GM18951 (cell line): ENCODE measurements around the gene TUBB.

ENCODE experiments used
- POLR2A ChIP-seq: IDR thresholded peaks from 4 replicates; pipeline ENCODE4 v1.6.1; 2011; ENCODE audit warnings: mild to moderate bottlenecking; ENCODE audit not compliant: insufficient read length, insufficient read depth; ENCODE audit errors: extremely low read depth
- in situ Hi-C: fragments of 300-500 bp; cut with MboI; formaldehyde crosslinking; loops from one replicate; pipeline ENCODE4 v1.12.0; 2022; ENCODE audit warnings: low sequenced_read_pairs, mixed read lengths, inconsistent platforms; ENCODE audit not compliant: unreplicated experiment

Gene TUBB

DNA sequence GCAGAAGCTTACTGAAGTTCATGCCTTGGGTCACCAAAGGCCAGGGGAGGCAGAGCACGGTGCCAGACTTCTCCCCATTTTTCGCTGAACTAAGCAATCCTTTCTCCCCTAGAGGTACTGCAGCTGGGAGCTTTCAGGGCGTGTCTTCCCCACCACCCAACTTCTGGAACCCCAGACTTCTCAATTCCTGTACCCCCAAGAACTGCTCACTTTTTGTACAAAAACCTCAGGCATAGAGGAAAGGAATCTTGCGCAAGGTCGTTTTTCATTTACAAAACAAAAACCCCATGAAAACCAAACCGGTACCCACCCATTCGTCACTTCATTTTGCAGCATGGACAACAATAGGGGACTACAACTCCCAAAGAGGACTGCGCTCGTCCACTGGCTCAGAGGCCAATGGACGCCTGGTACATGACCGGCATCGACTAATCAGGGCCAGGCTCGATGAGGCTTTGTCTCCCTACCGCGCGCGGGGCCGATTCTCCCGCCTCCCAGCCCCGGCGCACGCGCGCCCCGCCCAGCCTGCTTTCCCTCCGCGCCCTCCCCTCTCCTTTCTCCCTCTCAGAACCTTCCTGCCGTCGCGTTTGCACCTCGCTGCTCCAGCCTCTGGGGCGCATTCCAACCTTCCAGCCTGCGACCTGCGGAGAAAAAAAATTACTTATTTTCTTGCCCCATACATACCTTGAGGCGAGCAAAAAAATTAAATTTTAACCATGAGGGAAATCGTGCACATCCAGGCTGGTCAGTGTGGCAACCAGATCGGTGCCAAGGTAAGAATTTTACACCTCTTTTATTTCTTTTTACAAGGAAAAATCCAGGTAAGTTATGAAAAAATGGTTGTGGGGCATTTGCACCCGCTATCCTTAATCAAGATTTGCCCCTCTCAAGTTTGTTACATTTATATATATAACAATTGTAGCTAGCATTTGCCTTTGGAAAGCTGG, at the start of gene TUBB:
TSS of gene TUBB (plus strand) at position 562 of the 947 bp plus-strand sequence. CDS start at position 717, 155 bp downstream.
- peak; percentile 94 for TF ChIP-seq POLR2A
- in situ Hi-C loops = no loop called here

DNA sequence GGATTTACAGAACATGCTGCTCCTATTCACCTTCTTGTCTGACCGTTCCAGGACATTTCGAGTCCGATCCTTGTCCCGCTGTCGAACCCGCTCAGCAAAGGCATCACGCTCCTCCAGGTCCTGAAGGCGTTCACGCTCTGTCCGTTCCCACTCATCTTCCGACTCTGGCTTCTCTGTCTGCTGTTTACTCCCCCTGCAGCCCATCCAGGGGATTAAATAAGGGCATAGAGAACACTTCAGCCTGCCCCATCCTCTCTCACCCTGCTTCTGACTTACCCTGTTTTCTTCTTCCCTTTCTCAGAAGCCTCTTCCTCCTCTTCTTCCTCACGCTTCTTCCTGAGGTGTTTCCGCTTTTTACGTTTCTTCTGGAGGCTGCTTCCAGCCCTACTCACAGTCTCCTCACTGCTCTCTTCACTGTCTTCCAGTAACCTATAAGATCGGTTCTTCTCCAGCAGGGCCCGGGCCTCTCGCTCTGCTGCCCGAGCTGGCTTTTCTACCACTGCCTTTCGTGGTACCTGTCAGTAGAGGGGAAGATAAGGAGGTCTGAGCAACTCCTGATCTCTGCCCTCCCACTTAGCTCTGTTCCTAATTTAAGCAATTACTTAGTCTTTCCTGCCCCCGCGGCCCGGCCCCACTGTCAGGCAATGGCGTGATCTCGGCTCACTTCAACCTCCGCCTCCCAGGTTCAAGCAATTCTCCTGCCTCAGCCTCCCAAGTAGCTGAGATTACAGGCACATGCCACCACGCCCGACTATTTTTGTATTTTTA, 49.2 kb upstream of the TUBB start:
- in situ Hi-C loops = loop anchor here (5.0 kb wide), 1 partner anchor 56 kb away; no protein-coding TSS in a partner anchor
- no peak for TF ChIP-seq POLR2A

DNA sequence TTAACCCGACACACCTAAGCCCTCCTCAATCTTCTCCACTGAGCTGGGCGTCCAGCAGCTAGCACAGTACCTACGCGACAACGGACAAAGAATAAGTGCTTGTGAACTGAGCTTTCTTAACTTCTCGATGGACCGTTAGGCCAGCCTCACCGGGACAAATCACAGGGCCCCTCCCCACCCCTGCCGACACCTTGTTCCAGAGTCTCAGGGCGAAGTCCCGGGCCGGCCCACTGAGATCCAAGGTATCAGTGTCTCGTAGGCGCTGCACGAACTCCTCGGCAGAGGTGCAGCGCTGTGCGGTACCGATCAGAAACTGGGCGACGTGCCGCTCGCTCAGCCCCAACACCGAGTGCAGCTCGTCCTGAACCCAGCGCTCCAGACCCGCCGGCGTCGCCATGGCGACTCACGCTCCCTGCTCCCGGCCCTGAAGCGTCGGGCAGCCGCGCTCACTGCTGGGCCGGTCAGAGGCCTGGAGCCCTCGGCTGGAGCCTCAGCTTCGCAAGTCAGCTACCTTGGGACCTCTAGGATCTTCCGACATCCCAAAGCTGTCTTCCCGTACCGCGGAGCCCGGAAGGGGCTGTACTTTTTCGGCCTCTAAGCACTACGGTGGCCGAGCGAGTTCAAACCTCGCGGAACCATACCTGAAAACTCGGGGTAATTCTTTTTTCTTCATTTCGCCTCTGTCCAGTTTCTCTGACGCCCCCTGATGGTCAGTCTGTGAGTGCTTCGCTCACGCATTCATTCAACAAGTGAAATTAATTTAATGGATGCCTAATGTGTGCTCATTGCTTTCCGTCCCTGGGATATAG, 47.5 kb upstream of the TUBB start, which contains the start of gene DHX16:
TSS of gene DHX16 (minus strand) at position 562 of the 809 bp plus-strand sequence. CDS start at position 397, 165 bp downstream.
- in situ Hi-C loops = loop anchor here (5.0 kb wide), 1 partner anchor 55 kb away; no protein-coding TSS in a partner anchor
- TF ChIP-seq POLR2A = peak; percentile 83

DNA sequence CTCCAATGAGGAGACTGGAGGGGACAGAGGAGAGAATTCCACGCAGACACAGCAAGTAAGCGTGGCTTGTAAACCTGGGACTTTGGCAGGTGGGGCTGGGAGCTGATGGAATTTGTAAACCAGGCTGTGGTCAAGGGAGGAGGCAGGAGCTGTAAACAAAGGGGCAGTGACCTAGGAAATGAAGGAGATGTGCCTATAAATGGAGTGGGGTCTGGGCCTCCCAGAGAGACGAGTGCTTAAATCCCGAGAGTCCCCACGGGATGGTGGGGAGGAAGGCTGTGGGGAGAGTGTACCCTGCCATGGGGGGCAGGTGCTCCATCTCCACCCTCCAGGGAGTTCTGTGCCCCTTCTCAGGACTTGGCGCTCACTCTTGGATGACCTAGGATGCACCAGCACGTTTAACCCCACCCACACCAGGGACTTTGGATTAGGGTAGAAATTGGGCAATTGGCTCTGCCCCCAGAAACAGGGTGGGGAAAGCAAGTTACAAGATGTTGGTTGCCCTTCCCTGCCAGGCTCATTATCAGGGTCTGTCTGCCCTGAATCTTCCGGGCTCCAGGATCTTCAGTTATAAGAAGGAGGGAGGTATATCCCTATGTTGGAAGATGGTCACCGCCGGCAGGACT, 43.4 kb upstream of the TUBB start:
- no peak for TF ChIP-seq POLR2A
- in situ Hi-C loops = no loop called here

DNA sequence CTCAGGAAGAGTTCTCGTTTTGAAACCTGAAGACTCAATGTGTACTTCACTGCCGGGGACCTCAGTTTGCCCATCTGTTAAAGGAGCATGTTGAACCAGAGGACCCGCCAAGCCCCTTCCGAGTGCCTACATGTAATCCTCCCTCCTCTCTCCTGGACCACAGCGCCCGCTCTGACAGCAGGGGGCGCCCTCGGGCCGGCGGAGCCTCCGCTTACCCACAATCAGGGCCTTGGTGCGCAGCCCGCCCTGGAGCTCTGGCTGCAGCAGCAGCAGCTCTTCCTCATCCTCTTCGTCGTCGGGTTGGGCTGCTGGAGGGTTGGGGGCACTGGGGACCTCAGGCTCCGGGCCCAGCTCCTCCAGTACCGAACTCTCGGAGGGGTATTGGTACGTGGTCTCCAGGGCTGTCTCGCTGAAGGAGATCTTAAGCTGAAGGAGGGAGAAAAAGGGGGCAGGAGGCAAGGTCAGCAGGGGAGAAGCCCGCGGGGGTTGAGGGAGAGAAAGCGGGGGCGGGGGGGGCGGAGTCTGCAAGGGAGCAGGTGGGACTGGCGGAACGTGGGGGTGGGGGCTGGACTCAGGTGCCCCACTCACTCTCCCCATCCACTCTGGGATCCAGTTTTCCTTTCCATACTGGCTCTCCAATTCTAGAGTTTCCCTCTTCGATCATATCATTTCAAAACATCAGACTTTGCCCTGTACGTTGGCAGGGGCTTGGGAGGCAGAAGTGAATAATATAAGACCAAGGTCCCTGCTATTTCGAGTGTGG, 41.0 kb upstream of the TUBB start:
- in situ Hi-C loops = no loop called here
- no peak for TF ChIP-seq POLR2A

DNA sequence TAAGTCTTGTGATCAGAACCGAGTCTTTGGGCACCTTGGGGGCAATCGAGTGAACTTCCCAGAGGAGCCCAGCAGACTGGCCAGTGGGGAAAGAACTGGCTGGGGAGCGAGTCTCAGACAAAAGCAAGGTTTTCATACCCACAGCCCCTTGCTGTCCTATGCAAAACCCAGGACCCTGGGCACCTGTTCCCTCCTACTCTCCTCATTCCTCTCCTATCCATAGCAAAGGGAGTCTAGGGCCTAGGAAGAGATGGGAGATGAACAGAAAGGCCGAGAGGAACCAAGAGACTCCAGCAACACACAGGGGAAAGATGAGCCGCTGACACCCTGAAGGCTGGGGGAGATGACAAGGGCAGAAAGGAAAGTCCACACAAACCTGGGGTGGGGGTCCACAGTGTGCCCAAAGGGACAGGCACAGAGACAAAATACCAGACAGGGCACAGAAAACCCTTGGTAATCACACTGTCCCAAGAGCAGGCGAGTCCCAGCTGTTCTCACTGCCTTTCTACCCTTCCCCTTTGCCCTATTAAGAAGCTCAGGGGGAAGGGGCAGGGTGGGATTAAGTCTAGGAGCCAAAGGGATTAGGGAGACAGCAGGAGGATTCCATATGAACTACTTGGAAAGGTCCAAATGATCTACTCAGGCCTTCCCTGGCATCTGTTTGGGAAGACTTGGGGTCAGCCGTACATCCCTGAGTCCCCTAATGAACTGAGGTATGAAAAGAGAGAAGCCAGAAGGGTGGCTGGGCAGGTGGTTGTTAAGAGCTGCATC, 40.2 kb upstream of the TUBB start:
- in situ Hi-C loops = no loop called here
- TF ChIP-seq POLR2A = no peak

DNA sequence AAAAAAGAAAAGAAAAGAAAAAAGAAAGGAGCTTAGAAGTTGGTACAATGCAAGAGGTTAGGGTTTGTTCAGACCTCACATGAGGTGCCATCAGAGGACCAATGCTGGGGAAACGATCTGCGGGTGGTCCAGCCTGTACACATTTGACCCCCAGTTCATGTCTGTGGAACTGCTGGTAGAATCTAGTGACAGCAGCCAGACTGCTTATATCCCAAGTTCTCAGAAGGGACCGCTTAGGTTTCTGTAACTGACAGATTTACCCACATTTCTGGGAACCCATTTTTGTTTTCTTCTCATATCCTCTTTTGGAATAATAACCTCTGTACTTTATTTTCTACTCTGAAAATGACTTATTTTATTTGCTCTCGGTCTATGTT, 38.4 kb upstream of the TUBB start:
- in situ Hi-C loops = no loop called here

DNA sequence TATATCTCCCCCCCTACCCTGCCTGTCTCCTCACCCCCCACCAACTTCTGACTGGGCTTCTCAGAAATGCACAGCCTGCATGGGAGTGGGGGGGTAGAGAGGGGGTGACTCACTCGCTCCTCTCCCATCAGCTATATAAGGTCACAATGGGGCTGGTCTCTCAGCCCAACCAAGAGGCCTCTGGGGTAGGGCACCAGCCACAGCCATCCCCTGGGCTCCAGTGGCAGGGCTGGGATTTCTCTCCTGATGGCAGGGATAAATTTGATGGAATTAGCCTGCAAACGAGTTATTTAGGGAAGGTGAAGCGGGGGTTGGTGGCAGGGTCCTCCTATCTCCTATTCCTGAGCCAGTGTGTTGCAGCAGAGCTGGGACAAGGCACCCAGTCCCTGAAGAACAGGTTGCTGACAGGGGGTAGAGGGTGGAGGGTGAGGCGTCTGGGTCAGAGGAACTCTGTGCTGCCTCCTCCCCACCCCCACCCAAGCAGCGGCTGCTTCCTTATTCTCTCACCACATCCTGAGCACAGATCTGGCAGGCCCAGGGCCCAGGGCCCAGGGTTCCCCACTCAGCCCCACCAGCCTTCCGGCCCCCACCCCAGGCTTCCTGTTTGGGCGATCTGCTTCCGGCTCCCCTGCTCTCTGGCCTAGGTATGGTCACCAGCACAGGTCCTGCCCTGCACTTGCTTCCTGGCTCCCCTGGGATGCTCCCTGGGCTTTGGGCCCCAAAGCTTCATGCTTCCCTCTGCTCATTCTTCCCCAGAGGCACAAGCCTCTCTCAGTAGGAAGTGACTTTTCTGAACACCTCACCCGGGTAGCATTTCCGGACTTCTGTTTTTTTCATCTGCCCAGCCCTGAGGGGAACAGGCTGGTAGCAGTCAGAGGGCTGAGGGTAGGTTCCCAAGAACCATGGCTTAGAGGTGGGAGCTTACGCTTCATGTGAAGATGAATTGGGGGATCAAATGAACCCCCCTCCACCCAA, 37.7 kb upstream of the TUBB start:
- TF ChIP-seq POLR2A = peak; percentile 75
- in situ Hi-C loops = no loop called here

More for the DNA sequence above, 38.4 kb upstream of the TUBB start:
- TF ChIP-seq POLR2A = no peak

DNA sequence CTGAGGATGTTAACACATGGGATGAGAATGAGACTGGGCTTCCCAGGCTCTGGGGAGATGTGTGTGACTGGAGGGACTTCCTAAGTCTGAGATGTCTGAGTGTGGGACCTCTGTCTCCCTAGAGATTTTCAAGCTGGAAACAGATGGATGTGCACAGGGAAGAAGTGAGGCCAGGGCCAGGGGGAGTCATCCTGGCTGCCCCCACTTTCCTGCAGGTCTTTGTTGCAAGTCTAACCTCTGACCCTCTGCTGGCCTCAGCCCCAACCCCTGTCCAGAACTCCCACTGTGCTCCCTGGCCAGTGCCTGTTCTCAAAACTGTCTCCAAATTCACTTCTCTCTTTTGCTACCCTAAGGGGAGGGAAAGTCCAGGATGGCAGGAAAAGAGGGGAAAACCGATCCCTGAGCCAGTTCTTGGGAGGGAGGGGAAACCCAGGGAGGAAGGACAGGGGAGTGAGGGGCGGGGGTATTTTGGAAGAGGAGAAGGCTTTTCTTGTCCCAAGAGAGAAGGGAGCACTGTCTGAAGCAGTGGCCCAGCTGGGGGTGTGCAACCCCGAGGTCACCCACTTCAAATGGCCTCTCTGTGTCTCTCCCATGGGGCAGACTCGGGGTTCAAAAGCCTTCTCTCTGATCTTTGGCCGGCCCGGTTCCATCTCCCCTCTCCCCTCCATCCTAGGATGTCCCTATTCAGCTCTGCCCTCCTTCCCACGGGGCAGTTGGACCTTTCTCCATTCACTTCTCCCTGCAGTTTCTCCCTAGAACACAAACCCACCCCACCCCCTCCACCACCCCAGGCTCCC, 36.8 kb upstream of the TUBB start:
- in situ Hi-C loops = no loop called here
- no peak for TF ChIP-seq POLR2A

DNA sequence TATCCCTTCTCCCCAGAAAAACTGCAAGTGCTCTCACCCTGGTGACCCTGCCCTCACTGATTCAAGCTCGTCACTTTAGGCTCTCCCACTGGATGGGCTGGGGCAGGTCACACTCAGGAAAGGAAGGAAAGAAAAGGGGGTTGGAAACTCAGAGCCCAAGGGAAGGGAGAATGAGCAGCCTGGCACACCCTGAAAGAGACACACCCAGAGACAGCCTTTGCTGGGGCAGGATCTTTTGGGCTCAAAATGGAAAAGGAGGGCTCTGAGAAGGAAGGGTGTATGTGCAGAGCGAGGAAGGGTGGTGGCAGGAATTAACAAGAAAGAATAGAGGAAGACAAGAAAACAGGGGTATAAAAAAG, 36.2 kb upstream of the TUBB start:
- in situ Hi-C loops = no loop called here
- no peak for TF ChIP-seq POLR2A
